Neural crest cell (in vitro differentiated cells): Measurements from ENCODE around the gene L3MBTL3. TPM values are rescaled to one million over a fixed set of nuclear protein-coding genes. Genes with fewer than 3 reads are reported as not detected.
A peak's percentile ranks its signal among the peaks of the same experiment; 100 is the strongest.

Experiments used
- DNase-seq: peaks from one replicate; pipeline ENCODE4 v3.0.0; 2021; ENCODE audit warnings: low read depth, mixed read lengths, low spot score
- H3K27ac Mint-ChIP-seq: one replicate; pipeline ENCODE4 v1.8.0; 2021; ENCODE audit warnings: mild to moderate bottlenecking, mixed read lengths; ENCODE audit not compliant: unreplicated experiment
- H3K27me3 Mint-ChIP-seq: 2 replicates; pipeline ENCODE4 v1.8.0; 2021; ENCODE audit warnings: low read depth, mild to moderate bottlenecking, mixed read lengths
- H3K36me3 Mint-ChIP-seq: 2 replicates; pipeline ENCODE4 v1.8.0; 2021; ENCODE audit warnings: low read depth, mild to moderate bottlenecking, mixed read lengths
- H3K4me1 Mint-ChIP-seq: 2 replicates; pipeline ENCODE4 v1.8.0; 2021; ENCODE audit warnings: mixed read lengths
- H3K4me3 Mint-ChIP-seq: one replicate; pipeline ENCODE4 v1.8.0; 2021; ENCODE audit warnings: mild to moderate bottlenecking, mixed read lengths
- H3K9me3 Mint-ChIP-seq: 2 replicates; pipeline ENCODE4 v1.8.0; 2021; ENCODE audit warnings: mixed read lengths
- total RNA-seq: library from RNA; stranded (reverse); gene quantifications from 2 replicates; pipeline ENCODE4 v1.2.1, GENCODE V29; 2021
- TF ChIP-seq, protein P1 (sequence below): fragments of 200-600 bp; sonication (generic); conservative IDR thresholded peaks from 2 replicates; pipeline ENCODE4 v1.5.0; 2021; ENCODE audit warnings: antibody characterized with exemption, mild to moderate bottlenecking

The L3MBTL3 gene
- total RNA-seq, 1 donor from 2014 or later = 22.8 TPM

DNA sequence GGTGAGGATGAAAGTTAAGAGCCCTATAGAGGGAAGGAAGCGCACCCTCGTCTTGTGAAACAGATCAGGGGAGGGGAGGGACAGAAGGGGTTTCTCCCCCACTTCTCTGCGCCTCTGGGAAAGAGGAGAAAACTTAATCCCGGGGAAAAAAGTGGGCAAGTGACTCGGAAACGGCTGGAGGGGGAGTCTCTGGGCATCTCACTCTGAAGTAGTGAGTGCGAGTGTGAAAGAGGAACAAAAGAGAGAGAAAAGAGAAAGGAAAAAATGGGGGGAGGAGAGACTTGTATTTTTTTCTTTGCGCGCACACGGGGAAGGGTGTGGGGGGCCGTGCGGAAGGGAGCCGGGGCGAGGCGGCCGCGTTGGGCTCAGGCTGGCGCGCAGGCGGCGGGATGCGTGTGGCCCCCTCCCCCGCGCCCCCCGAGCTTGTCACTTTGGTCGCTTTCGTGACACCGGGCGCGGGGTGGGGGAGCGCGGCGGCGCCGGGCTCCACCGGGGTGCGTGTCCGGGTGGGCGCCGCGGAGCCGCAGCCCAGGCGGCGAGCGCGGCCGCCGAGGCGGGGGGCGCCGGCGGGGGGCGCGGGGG lies 454 bp downstream of the L3MBTL3 start:
- TF ChIP-seq, protein P1, sequence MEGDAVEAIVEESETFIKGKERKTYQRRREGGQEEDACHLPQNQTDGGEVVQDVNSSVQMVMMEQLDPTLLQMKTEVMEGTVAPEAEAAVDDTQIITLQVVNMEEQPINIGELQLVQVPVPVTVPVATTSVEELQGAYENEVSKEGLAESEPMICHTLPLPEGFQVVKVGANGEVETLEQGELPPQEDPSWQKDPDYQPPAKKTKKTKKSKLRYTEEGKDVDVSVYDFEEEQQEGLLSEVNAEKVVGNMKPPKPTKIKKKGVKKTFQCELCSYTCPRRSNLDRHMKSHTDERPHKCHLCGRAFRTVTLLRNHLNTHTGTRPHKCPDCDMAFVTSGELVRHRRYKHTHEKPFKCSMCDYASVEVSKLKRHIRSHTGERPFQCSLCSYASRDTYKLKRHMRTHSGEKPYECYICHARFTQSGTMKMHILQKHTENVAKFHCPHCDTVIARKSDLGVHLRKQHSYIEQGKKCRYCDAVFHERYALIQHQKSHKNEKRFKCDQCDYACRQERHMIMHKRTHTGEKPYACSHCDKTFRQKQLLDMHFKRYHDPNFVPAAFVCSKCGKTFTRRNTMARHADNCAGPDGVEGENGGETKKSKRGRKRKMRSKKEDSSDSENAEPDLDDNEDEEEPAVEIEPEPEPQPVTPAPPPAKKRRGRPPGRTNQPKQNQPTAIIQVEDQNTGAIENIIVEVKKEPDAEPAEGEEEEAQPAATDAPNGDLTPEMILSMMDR = no peak
- H3K4me1 Mint-ChIP-seq = peaks cover 24% of the 10 kb centered on the region
- H3K9me3 Mint-ChIP-seq = no peaks in the 10 kb centered on the region
- H3K36me3 Mint-ChIP-seq = no peaks in the 10 kb centered on the region
- peak overlapping the region; percentile 99 for H3K27ac Mint-ChIP-seq
- DNase-seq = peak; percentile 16
- peak overlapping the region; percentile 96 for H3K4me3 Mint-ChIP-seq
- H3K27me3 Mint-ChIP-seq = no peaks in the 10 kb centered on the region

DNA sequence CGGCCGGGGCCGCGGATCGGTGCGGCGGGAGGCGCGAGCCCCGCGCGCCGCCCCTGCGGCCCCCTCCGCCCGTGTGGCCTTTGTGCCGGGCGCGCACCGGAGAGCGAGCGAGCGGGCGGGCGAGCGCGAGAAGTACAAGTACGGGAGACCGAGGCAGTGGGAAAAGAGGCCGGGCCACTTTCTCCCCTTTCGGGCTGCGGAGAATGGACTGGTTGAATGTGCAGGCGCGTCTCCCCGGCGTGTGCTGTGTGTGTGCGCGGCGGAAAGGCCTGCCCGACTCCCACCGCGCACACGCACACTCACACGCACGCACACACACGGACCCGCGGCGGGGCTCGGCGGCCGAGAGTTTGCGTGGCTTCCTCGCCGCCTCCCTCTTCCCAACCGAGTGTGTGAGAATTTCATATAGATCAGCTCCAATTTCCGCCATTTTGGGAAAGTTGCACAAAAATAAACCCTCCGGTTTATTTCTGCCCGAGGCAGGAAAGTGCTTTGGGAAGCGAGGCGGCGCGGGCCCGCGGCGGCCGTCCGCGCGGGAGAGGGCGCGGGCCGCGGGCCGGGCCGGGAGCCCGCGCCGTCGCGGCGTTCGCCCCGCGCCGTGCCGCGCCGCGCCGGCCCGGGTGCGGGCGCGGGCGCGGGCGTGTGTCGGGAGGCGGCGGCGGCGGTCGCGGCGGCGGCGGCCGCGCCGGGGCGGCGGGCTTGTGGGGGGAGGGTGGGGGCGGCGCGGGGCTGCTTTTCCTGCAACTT lies 1.1 kb downstream of the L3MBTL3 start:
- DNase-seq = peak; percentile 9
- H3K9me3 Mint-ChIP-seq = no peaks in the 10 kb centered on the region
- peak overlapping the region; percentile 92 for H3K4me3 Mint-ChIP-seq
- H3K4me1 Mint-ChIP-seq = peaks cover 24% of the 10 kb centered on the region
- TF ChIP-seq, protein P1 = no peak
- H3K36me3 Mint-ChIP-seq = peaks cover 1% of the 10 kb centered on the region
- no peaks in the 10 kb centered on the region for H3K27me3 Mint-ChIP-seq
- peak overlapping the region; percentile 19 for H3K27ac Mint-ChIP-seq

DNA sequence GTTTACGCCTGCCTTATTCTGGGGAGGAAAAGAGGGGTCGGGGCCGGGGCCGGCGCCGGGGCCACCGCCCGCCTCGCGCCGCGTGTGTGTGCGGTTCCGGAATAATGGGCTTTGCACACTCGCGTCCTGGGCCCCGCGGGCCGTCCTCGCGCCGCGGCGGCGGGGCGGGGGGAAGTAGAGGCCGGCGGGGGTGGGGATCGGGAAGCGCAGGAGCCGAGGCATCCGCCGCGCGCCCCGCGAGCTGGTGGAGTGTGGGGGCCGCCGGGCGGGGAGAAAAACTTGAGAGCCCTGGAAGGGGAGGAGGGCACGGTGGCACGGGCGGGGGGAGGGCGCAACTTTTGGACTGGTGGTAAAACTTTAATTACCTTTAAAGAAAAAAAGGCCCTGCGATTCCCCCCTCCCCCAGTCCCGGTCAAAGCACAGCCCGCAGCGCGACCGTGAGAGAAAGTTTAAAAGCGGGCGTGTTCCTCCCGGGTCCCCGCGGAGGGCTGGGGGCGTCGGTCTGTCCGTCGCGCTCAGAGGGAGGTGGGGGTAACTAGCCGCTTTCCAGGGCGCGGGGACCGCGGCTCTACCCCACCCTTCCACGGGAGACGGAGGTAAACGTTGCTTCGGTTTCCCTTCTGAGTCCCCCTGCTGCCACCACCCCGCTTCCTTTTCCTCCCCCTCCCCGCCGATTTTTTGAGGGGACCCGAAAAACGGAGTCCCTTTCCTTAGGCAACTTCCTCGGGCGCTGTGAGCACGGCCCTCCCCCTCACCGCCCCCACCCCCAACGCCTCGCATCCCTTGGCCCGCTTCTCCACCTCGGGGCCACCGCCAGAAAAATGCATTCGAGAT lies 1.9 kb downstream of the L3MBTL3 start:
- Mint-ChIP-seq H3K9me3 (no peaks in the 10 kb centered on the region), H3K27ac (no peak overlapping the region), H3K36me3 (peaks cover 8% of the 10 kb centered on the region), H3K4me1 (peaks cover 24% of the 10 kb centered on the region), H3K4me3 (peak overlapping the region; percentile 100), H3K27me3 (no peaks in the 10 kb centered on the region)
- TF ChIP-seq, protein P1 = no peak
- DNase-seq = peak; percentile 9

DNA sequence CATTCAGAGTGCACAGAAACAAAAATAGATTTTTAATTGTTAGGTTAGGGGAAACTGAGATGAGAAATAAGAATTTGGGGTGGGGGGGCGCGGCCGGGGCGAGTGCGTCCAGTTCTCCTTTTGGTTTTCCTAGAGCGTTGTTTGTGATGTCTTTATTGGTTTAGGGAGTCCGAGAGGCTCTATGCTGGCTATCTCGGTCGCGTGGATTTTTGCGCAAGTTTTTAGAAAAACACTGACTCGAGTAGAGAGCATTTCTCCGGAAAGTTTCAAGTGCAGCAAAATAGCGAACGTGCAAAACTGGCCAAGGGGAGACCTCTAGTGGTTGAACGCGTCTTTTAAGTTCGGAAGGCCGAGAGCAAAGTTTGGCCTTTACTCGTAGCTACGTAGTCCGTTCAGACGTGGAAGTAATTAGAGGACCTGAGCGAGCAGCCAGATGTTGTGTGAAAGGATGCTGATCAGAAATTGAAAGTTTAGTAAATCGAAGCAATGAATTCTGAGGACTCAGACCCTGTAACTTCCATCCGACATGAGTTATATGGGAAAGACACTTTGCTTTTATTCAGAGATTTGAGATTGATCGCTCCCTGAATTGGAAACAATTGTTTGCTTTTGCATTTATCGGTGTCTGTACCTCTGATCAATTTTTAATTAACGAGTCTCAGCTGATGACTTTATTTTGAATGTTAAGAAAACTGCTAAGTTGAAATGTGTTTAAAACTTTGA lies 2.7 kb downstream of the L3MBTL3 start:
- DNase-seq = peak; percentile 69
- Mint-ChIP-seq H3K4me3 (peak overlapping the region; percentile 100), H3K27ac (peak overlapping the region; percentile 89), H3K9me3 (no peaks in the 10 kb centered on the region), H3K36me3 (peaks cover 10% of the 10 kb centered on the region), H3K4me1 (peaks cover 24% of the 10 kb centered on the region), H3K27me3 (no peaks in the 10 kb centered on the region)
- TF ChIP-seq, protein P1 = peak; percentile 83

DNA sequence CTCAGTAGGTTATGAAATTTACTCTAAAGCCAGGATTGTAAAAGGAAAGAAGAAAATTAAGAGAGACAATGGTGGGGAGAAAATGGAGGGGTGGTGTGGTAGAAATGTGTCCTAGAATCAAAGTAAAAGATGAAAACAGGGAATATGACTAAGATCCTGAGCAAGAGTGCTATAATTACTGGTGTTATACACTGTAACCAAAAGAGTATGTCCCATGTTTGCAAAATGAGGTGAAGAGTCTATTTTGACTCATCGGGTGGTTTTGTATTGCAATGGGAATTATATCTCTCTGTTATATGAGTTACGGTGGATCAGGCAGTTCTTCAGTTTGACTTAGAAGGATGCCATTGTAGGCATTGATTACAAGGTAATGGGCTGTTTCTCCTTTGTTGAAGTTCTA lies 8.5 kb downstream of the L3MBTL3 start:
- no peak overlapping the region for H3K27ac Mint-ChIP-seq
- DNase-seq = no peak
- TF ChIP-seq, protein P1 = no peak
- H3K4me1 Mint-ChIP-seq = no peaks in the 10 kb centered on the region
- H3K36me3 Mint-ChIP-seq = peaks cover 12% of the 10 kb centered on the region
- no peaks in the 10 kb centered on the region for H3K27me3 Mint-ChIP-seq
- H3K9me3 Mint-ChIP-seq = no peaks in the 10 kb centered on the region
- H3K4me3 Mint-ChIP-seq = no peak overlapping the region
